ENCODE measurements around the gene GLRX3. TPM values are rescaled to one million over a fixed set of nuclear protein-coding genes. Genes with fewer than 3 reads are reported as not detected.

Gene GLRX3
- total RNA-seq, 1 donor from 2014 or later = 61.2 TPM

GRCh38 chr10:130220251-130221185, 84.3 kb downstream of the GLRX3 start:
- H3K9me3 Mint-ChIP-seq (ENCODE audit: unreplicated experiment) = peaks cover 33% of the 10 kb centered on the region
- TF ChIP-seq CTCF (IDR thresholded peaks at IDR 0.05) = no peak
- H3K27me3 Mint-ChIP-seq (ENCODE audit: unreplicated experiment) = no peaks in the 10 kb centered on the region
- no peak overlapping the region for H3K27ac Mint-ChIP-seq (ENCODE audit: unreplicated experiment)
- H3K4me3 Mint-ChIP-seq (ENCODE audit: unreplicated experiment) = no peak overlapping the region
- peaks cover 2% of the 10 kb centered on the region for H3K36me3 Mint-ChIP-seq (ENCODE audit: unreplicated experiment)
- peak; percentile 77 for DNase-seq (ENCODE audit: extremely low spot score, unreplicated experiment)
- no peaks in the 10 kb centered on the region for H3K4me1 Mint-ChIP-seq (ENCODE audit: unreplicated experiment)

GRCh38 chr10:130221456-130222375, 85.5 kb downstream of the GLRX3 start:
- no peak overlapping the region for H3K4me3 Mint-ChIP-seq (ENCODE audit: unreplicated experiment)
- H3K27me3 Mint-ChIP-seq (ENCODE audit: unreplicated experiment) = no peaks in the 10 kb centered on the region
- no peaks in the 10 kb centered on the region for H3K4me1 Mint-ChIP-seq (ENCODE audit: unreplicated experiment)
- H3K27ac Mint-ChIP-seq (ENCODE audit: unreplicated experiment) = no peak overlapping the region
- peaks cover 32% of the 10 kb centered on the region for H3K9me3 Mint-ChIP-seq (ENCODE audit: unreplicated experiment)
- no peak for TF ChIP-seq CTCF (IDR thresholded peaks at IDR 0.05)
- peak; percentile 63 for DNase-seq (ENCODE audit: extremely low spot score, unreplicated experiment)
- peaks cover 2% of the 10 kb centered on the region for H3K36me3 Mint-ChIP-seq (ENCODE audit: unreplicated experiment)

- Mint-ChIP-seq H3K36me3 (ENCODE audit: unreplicated experiment) (peaks cover 2% of the 10 kb centered on the region), H3K27ac (ENCODE audit: unreplicated experiment) (no peak overlapping the region), H3K27me3 (ENCODE audit: unreplicated experiment) (no peaks in the 10 kb centered on the region), H3K4me3 (ENCODE audit: unreplicated experiment) (no peak overlapping the region), H3K9me3 (ENCODE audit: unreplicated experiment) (peaks cover 34% of the 10 kb centered on the region), H3K4me1 (ENCODE audit: unreplicated experiment) (no peaks in the 10 kb centered on the region)
- TF ChIP-seq CTCF (IDR thresholded peaks at IDR 0.05) = no peak
- DNase-seq (ENCODE audit: extremely low spot score, unreplicated experiment) = peak; percentile 62
These were observed 86.2 kb downstream of the GLRX3 start for GRCh38 chr10:130222381-130222780.

- Mint-ChIP-seq H3K4me1 (ENCODE audit: unreplicated experiment) (no peaks in the 10 kb centered on the region), H3K27me3 (ENCODE audit: unreplicated experiment) (no peaks in the 10 kb centered on the region), H3K36me3 (ENCODE audit: unreplicated experiment) (peaks cover 2% of the 10 kb centered on the region), H3K9me3 (ENCODE audit: unreplicated experiment) (peaks cover 41% of the 10 kb centered on the region), H3K27ac (ENCODE audit: unreplicated experiment) (no peak overlapping the region), H3K4me3 (ENCODE audit: unreplicated experiment) (no peak overlapping the region)
- TF ChIP-seq CTCF (IDR thresholded peaks at IDR 0.05) = no peak
- DNase-seq (ENCODE audit: extremely low spot score, unreplicated experiment) = peak; percentile 38
These were observed 88.0 kb downstream of the GLRX3 start for GRCh38 chr10:130224228-130224627.

Data from osteocyte (in vitro differentiated cells).